Thymus (tissue), 11 donors: ENCODE measurements around the gene DOLPP1. TPM values are rescaled to one million over a fixed set of nuclear protein-coding genes. Genes with fewer than 3 reads are reported as not detected.

ENCODE experiments used
- DNase-seq, 9 donors: peaks; one replicate each; pipeline ENCODE4 v3.0.0-alpha.2; 2013; ENCODE audit warnings: low spot score in 9 of 9, low read depth in 6 of 9, missing footprints in 1 of 9
- H3K27ac ChIP-seq, 2 donors: one replicate each; pipeline ENCODE4 v1.5.1; 2013; ENCODE audit warnings: control low read depth in 1 of 2, low read depth in 1 of 2, low read length in 1 of 2, mild to moderate bottlenecking in 1 of 2, moderate library complexity in 1 of 2
- H3K27me3 ChIP-seq, 2 donors: one replicate each; pipeline ENCODE4 v1.5.1; 2013; ENCODE audit warnings: low read length in 1 of 2; ENCODE audit not compliant: control insufficient read depth in 2 of 2, insufficient read depth in 1 of 2
- H3K36me3 ChIP-seq, 2 donors: one replicate each; pipeline ENCODE4 v1.5.1; 2013; ENCODE audit warnings: low read length in 1 of 2, mild to moderate bottlenecking in 1 of 2, moderate library complexity in 1 of 2; ENCODE audit not compliant: control insufficient read depth in 2 of 2, insufficient read depth in 2 of 2
- H3K4me1 ChIP-seq, 2 donors: one replicate each; pipeline ENCODE4 v1.5.1; 2013; ENCODE audit warnings: low read length in 2 of 2; ENCODE audit not compliant: control insufficient read depth in 2 of 2, insufficient read depth in 2 of 2
- H3K4me3 ChIP-seq, 2 donors: one replicate each; pipeline ENCODE4 v1.5.1; 2013; ENCODE audit warnings: low read length in 2 of 2, control low read depth in 1 of 2, mild to moderate bottlenecking in 1 of 2
- H3K9me3 ChIP-seq, 2 donors: one replicate each; pipeline ENCODE4 v1.5.1; 2013; ENCODE audit warnings: low read length in 1 of 2, mild to moderate bottlenecking in 1 of 2; ENCODE audit not compliant: control insufficient read depth in 2 of 2, insufficient read depth in 1 of 2
- WGBS: extraction: QIAGEN DNeasy Blood & Tissue Kit; methylation state at CpG from one replicate; pipeline ENCODE4 v1.1.7; 2013; 5-methylcytosine and 5-hydroxymethylcytosine counted together
- polyA plus RNA-seq: library from polyadenylated mRNA; stranded (reverse); fragments of 200-250 nt; gene quantifications from one replicate; pipeline ENCODE4 v1.2.3, GENCODE V29; 2013
- total RNA-seq: library from RNA; stranded (reverse); fragments of 120-200 nt; gene quantifications from one replicate; pipeline ENCODE4 v1.2.4, GENCODE V29; 2013
- donor health status: healthy.

DOLPP1 gene
- total and polyA plus RNA-seq, 2 donors, result 9.6 to 12.7 TPM

GRCh38 chr9:129070696-129071525, 10.0 kb upstream of the DOLPP1 start:
- H3K4me1 ChIP-seq, result peaks cover 38 to 54% of the 10 kb centered on the region in 2 donors
- WGBS, result 92% methylated on average over 21 of the region's 21 CpGs
- peak overlapping the region in 1 of 2 donors; percentile 84 for H3K27ac ChIP-seq
- no peaks in the 10 kb centered on the region for H3K27me3 ChIP-seq
- DNase-seq, result peak in 1 of 9 donors; percentile 21
- H3K4me3 ChIP-seq, result no peak overlapping the region
- peaks cover 0 to 9% of the 10 kb centered on the region in 2 donors for H3K9me3 ChIP-seq
- peaks cover 22 to 27% of the 10 kb centered on the region in 2 donors for H3K36me3 ChIP-seq

- H3K4me3 ChIP-seq, result no peak overlapping the region
- 85% methylated on average over 10 of the region's 10 CpGs for WGBS
Observed at GRCh38 chr9:129071526-129072126, 9.3 kb upstream of the DOLPP1 start.

GRCh38 chr9:129072171-129072570, 8.7 kb upstream of the DOLPP1 start:
- Histone ChIP-seq H3K9me3 (peaks cover 0 to 13% of the 10 kb centered on the region in 2 donors), H3K27me3 (no peaks in the 10 kb centered on the region), H3K36me3 (peaks cover 18 to 23% of the 10 kb centered on the region in 2 donors), H3K4me3 (no peak overlapping the region), H3K4me1 (peaks cover 38 to 54% of the 10 kb centered on the region in 2 donors), H3K27ac (peak overlapping the region; percentile 36 to 84)
- 95% methylated on average over 9 of the region's 9 CpGs for WGBS
- no peak for DNase-seq

More at GRCh38 chr9:129071526-129072126, 9.3 kb upstream of the DOLPP1 start:
- Histone ChIP-seq H3K36me3 (peaks cover 19 to 25% of the 10 kb centered on the region in 2 donors), H3K9me3 (peaks cover 0 to 13% of the 10 kb centered on the region in 2 donors), H3K27ac (peak overlapping the region; percentile 50 to 84), H3K4me1 (peaks cover 38 to 54% of the 10 kb centered on the region in 2 donors), H3K27me3 (no peaks in the 10 kb centered on the region)
- peak in 8 of 9 donors; percentile 38 to 85 (median 56) for DNase-seq

GRCh38 chr9:129073404-129073803, 7.5 kb upstream of the DOLPP1 start:
- peak in 1 of 9 donors; percentile 43 for DNase-seq
- Histone ChIP-seq H3K4me3 (no peak overlapping the region), H3K9me3 (peaks cover 0 to 6% of the 10 kb centered on the region in 2 donors), H3K27me3 (no peaks in the 10 kb centered on the region), H3K27ac (no peak overlapping the region), H3K36me3 (peaks cover 7 to 12% of the 10 kb centered on the region in 2 donors), H3K4me1 (peaks cover 29 to 45% of the 10 kb centered on the region in 2 donors)
- WGBS, result 84% methylated on average over 8 of the region's 8 CpGs

- 99% methylated on average over 3 of the region's 3 CpGs for WGBS
- peaks cover 5 to 9% of the 10 kb centered on the region in 2 donors for H3K36me3 ChIP-seq
- no peak overlapping the region for H3K27ac ChIP-seq
- H3K27me3 ChIP-seq, result no peaks in the 10 kb centered on the region
- H3K9me3 ChIP-seq, result peaks cover 0 to 6% of the 10 kb centered on the region in 2 donors
- DNase-seq, result no peak
- H3K4me1 ChIP-seq, result peaks cover 22 to 38% of the 10 kb centered on the region in 2 donors
- H3K4me3 ChIP-seq, result no peak overlapping the region
Observed at GRCh38 chr9:129074106-129074505, 6.8 kb upstream of the DOLPP1 start.

- no peak for DNase-seq
- 98% methylated on average over 16 of the region's 16 CpGs for WGBS
- Histone ChIP-seq H3K36me3 (peaks cover 3 to 5% of the 10 kb centered on the region in 2 donors), H3K27ac (no peak overlapping the region), H3K4me3 (no peak overlapping the region), H3K4me1 (peaks cover 9 to 25% of the 10 kb centered on the region in 2 donors), H3K27me3 (no peaks in the 10 kb centered on the region), H3K9me3 (peaks cover 0 to 3% of the 10 kb centered on the region in 2 donors)
Observed at GRCh38 chr9:129075996-129076639, 4.8 kb upstream of the DOLPP1 start.

GRCh38 chr9:129076640-129077037, 4.3 kb upstream of the DOLPP1 start:
- peaks cover 0 to 5% of the 10 kb centered on the region in 2 donors for H3K36me3 ChIP-seq
- no peaks in the 10 kb centered on the region for H3K27me3 ChIP-seq
- H3K4me3 ChIP-seq, result no peak overlapping the region
- peaks cover 0 to 3% of the 10 kb centered on the region in 2 donors for H3K9me3 ChIP-seq
- H3K27ac ChIP-seq, result no peak overlapping the region
- peaks cover 6 to 22% of the 10 kb centered on the region in 2 donors for H3K4me1 ChIP-seq
- DNase-seq, result no peak
- WGBS, result 98% methylated on average over 11 of the region's 11 CpGs

- peaks cover 7 to 22% of the 10 kb centered on the region in 2 donors for H3K4me1 ChIP-seq
- no peak overlapping the region for H3K27ac ChIP-seq
- WGBS, result 95% methylated on average over 10 of the region's 10 CpGs
- no peaks in the 10 kb centered on the region for H3K36me3 ChIP-seq
- peaks cover 0 to 3% of the 10 kb centered on the region in 2 donors for H3K9me3 ChIP-seq
- no peak overlapping the region for H3K4me3 ChIP-seq
- no peaks in the 10 kb centered on the region for H3K27me3 ChIP-seq
- no peak for DNase-seq
Observed at GRCh38 chr9:129077236-129077635, 3.7 kb upstream of the DOLPP1 start.
